ENCODE measurements around the gene SLC16A3.

GRCh38 chr17:82243648-82244412 is 15.0 kb downstream of the SLC16A3 start:
- TF ChIP-seq, protein P1, sequence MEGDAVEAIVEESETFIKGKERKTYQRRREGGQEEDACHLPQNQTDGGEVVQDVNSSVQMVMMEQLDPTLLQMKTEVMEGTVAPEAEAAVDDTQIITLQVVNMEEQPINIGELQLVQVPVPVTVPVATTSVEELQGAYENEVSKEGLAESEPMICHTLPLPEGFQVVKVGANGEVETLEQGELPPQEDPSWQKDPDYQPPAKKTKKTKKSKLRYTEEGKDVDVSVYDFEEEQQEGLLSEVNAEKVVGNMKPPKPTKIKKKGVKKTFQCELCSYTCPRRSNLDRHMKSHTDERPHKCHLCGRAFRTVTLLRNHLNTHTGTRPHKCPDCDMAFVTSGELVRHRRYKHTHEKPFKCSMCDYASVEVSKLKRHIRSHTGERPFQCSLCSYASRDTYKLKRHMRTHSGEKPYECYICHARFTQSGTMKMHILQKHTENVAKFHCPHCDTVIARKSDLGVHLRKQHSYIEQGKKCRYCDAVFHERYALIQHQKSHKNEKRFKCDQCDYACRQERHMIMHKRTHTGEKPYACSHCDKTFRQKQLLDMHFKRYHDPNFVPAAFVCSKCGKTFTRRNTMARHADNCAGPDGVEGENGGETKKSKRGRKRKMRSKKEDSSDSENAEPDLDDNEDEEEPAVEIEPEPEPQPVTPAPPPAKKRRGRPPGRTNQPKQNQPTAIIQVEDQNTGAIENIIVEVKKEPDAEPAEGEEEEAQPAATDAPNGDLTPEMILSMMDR (IDR thresholded peaks at IDR 0.05): no peak
- TF ChIP-seq ZFX (IDR thresholded peaks at IDR 0.05; ENCODE audit: borderline replicate concordance): no peak
